Parathyroid adenoma (tissue), 2 donors: ENCODE results near the gene ACRBP.
A peak's percentile ranks its signal among the peaks of the same experiment; 100 is the strongest.

ENCODE experiments used
- H2AFZ ChIP-seq: fragments of 300-600 bp; sonication (generic); one replicate; pipeline ENCODE4 v1.7.0; 2017; ENCODE audit warnings: antibody characterized with exemption, mild to moderate bottlenecking
- H3K27ac ChIP-seq: fragments of 300-600 bp; sonication (generic); one replicate; pipeline ENCODE4 v1.7.0; 2017
- H3K27me3 ChIP-seq: fragments of 300-600 bp; sonication (generic); one replicate; pipeline ENCODE4 v1.7.0; 2017; ENCODE audit warnings: low read length; ENCODE audit not compliant: control insufficient read depth, insufficient read depth
- H3K36me3 ChIP-seq: fragments of 300-600 bp; sonication (generic); one replicate; pipeline ENCODE4 v1.7.0; 2017; ENCODE audit warnings: low read length; ENCODE audit not compliant: control insufficient read depth, insufficient read depth
- H3K4me1 ChIP-seq: fragments of 300-600 bp; sonication (generic); one replicate; pipeline ENCODE4 v1.7.0; 2017; ENCODE audit warnings: control low read depth
- H3K4me2 ChIP-seq: fragments of 300-600 bp; sonication (generic); one replicate; pipeline ENCODE4 v1.7.0; 2017; ENCODE audit warnings: low read length
- H3K4me3 ChIP-seq: fragments of 300-600 bp; sonication (generic); one replicate; pipeline ENCODE4 v1.7.0; 2017; ENCODE audit warnings: low read depth, low read length
- H3K79me2 ChIP-seq: fragments of 300-600 bp; sonication (generic); one replicate; pipeline ENCODE4 v1.7.0; 2017; ENCODE audit warnings: control low read depth
- H3K9ac ChIP-seq: fragments of 300-600 bp; sonication (generic); one replicate; pipeline ENCODE4 v1.7.0; 2017; ENCODE audit warnings: mild to moderate bottlenecking
- H3K9me3 ChIP-seq: fragments of 300-600 bp; sonication (generic); one replicate; pipeline ENCODE4 v1.7.0; 2017; ENCODE audit warnings: low read length; ENCODE audit not compliant: control insufficient read depth
- TF ChIP-seq, protein P1 (sequence below): fragments of 300-600 bp; sonication (generic); IDR thresholded peaks from one replicate; pipeline ENCODE4 v1.7.0; 2017; ENCODE audit warnings: antibody characterized with exemption, mild to moderate bottlenecking
- donor health status: primary hyperparathyroidism.

Gene ACRBP

DNA sequence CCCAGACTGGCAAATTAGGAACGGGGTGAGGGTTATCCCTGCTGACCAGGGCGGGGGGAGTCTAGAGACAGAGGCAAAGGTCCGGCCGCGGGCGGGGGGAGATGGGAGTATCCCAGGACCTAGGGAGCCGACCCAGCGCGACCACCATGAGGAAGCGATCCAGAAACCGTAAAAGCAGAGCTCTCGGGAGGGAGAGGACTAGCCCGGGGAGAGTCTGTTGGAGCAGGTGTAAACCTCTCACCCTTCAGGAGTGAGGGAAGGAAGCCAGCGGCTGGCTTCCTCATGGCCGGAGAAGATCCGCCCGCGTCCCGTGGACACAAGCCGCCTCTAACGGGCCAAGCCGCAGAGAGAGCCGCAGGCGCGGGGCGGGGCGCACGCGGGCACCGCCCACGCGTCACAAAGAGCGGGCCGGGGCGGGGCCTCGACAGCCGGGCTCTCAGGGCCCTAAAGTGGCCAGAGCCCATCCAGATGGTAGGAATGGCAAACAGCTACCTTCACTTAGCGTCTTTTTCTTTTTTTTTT, at the start of gene ACRBP:
ACRBP (minus strand) TSS at position 350 of the 522 bp plus-strand sequence; CDS start at position 284, 66 bp downstream.
- Histone ChIP-seq H3K27ac (no peak within 1 kb of the TSS), H3K9ac (no peak within 1 kb of the TSS)
- TF ChIP-seq, protein P1, sequence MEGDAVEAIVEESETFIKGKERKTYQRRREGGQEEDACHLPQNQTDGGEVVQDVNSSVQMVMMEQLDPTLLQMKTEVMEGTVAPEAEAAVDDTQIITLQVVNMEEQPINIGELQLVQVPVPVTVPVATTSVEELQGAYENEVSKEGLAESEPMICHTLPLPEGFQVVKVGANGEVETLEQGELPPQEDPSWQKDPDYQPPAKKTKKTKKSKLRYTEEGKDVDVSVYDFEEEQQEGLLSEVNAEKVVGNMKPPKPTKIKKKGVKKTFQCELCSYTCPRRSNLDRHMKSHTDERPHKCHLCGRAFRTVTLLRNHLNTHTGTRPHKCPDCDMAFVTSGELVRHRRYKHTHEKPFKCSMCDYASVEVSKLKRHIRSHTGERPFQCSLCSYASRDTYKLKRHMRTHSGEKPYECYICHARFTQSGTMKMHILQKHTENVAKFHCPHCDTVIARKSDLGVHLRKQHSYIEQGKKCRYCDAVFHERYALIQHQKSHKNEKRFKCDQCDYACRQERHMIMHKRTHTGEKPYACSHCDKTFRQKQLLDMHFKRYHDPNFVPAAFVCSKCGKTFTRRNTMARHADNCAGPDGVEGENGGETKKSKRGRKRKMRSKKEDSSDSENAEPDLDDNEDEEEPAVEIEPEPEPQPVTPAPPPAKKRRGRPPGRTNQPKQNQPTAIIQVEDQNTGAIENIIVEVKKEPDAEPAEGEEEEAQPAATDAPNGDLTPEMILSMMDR, result no peak

DNA sequence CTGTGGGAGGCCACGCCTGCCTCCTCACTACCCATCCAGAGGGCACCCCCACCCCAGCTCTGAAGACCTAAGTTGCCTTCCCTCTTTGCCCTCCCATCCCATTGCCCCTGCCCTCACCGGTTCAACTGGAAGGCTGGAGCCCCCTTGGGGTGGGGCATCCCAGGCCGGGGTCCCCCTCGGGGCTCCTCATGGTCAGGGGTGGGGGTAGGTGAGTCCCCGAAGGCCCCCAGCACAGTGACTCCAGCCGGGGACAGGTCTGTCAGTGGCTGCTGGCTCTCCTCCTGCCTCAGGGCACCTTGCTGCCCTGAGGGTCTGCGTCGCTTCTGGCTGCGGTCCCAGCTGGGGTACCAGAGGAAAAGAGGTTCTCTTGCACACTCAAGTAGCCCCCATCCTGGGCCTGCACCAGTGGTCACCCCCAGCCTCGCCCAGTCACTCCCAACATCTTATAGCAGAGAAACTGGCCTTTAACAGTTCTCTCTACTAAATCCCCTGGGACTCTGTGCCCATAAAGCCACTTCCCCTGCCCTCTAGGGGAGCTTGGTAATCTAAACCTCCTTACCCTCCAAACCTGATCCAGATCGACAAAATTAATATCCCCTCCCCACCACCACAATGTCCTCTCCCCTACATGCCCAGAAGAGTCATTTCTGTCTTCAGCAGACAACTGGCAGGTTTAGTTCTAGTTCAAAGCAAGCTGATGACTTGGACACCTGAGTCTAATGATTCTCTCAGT, 48.2 kb upstream of the ACRBP start:
- Histone ChIP-seq H3K4me2 (no peak overlapping the region), H3K9ac (no peak overlapping the region), H3K27ac (no peak overlapping the region), H3K27me3 (no peaks in the 10 kb centered on the region), H3K4me1 (no peaks in the 10 kb centered on the region), H3K9me3 (no peaks in the 10 kb centered on the region), H3K79me2 (no peaks in the 10 kb centered on the region), H2AFZ (no peak overlapping the region), H3K36me3 (no peaks in the 10 kb centered on the region), H3K4me3 (no peak overlapping the region)
- TF ChIP-seq, protein P1, result no peak

More for the DNA sequence above, at the start of gene ACRBP:
- peak within 1 kb of the TSS; percentile 34 for H3K4me3 ChIP-seq
- H3K27me3 ChIP-seq, result no peaks in the 10 kb centered on the region
- H2AFZ ChIP-seq, result peak within 1 kb of the TSS; percentile 1
- H3K4me1 ChIP-seq, result no peaks in the 10 kb centered on the region
- H3K79me2 ChIP-seq, result peaks cover 3% of the 10 kb centered on the region
- H3K36me3 ChIP-seq, result no peaks in the 10 kb centered on the region
- H3K9me3 ChIP-seq, result no peaks in the 10 kb centered on the region
- H3K4me2 ChIP-seq, result peak within 1 kb of the TSS; percentile 35

DNA sequence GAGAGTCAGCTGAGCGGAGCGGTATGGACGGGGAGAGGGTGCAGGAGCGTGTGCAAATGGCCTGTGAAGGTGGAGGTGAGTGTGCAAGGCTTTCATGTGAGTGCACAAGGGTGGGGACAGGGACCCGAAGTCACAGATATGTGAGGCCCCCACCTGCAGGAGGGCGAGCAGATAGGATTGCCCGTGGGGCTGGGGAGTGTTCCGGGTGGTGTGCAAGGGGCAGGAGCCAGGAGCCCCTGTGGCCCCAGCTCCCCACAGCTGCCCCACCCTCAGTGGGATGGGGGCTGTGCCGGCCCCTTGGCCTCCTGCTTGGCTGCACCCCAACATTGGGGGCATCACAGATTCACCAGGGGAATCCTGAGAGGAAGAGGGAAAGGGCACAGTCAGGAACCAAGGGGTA, 47.5 kb upstream of the ACRBP start:
- H3K9ac ChIP-seq, result no peak overlapping the region
- H3K4me2 ChIP-seq, result no peak overlapping the region
- peaks cover 2% of the 10 kb centered on the region for H3K79me2 ChIP-seq
- TF ChIP-seq, protein P1, result no peak
- H3K9me3 ChIP-seq, result no peaks in the 10 kb centered on the region
- H3K36me3 ChIP-seq, result no peaks in the 10 kb centered on the region
- no peaks in the 10 kb centered on the region for H3K4me1 ChIP-seq
- no peak overlapping the region for H2AFZ ChIP-seq
- H3K4me3 ChIP-seq, result no peak overlapping the region
- no peak overlapping the region for H3K27ac ChIP-seq
- H3K27me3 ChIP-seq, result no peaks in the 10 kb centered on the region

DNA sequence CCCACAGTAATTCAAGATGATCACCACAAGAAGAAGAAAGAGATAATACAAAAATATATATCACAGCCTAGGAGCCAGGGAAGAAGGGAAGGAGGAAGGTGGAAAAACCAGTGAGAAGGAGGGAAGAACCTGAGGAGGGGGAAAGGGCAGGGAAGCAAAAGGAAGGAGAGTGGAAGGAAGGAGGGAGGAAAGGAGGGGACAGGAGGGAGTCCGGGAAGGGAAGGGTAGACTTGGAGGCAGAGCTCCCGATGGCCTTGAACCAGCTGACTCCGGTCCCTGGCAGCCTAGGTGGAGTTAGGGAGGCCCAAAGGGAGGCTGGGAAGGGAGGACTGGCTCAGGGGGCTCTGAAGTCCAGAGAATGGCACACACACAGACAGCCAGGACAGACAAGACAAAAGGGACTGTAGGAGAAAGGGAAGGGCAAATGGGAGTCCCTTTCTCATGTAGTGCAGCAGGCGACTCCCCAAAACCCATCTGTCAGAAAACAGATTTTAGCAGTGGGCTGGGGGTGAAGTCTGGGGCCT, 46.7 kb upstream of the ACRBP start:
- Histone ChIP-seq H3K4me2 (no peak overlapping the region), H3K27me3 (no peaks in the 10 kb centered on the region), H3K9ac (no peak overlapping the region), H2AFZ (no peak overlapping the region), H3K9me3 (no peaks in the 10 kb centered on the region), H3K4me1 (no peaks in the 10 kb centered on the region), H3K4me3 (no peak overlapping the region), H3K36me3 (no peaks in the 10 kb centered on the region), H3K27ac (no peak overlapping the region), H3K79me2 (peaks cover 2% of the 10 kb centered on the region)
- TF ChIP-seq, protein P1, result no peak
